ENCODE results near the gene CBX3. TPM values are rescaled to one million over a fixed set of nuclear protein-coding genes. Genes with fewer than 3 reads are reported as not detected.
A peak's percentile ranks its signal among the peaks of the same experiment; 100 is the strongest.

CBX3 gene
- total and polyA plus RNA-seq, 10 of the 15 experiments (the other 5 are each of a cell fraction or from before 2014, with no cell fraction given): 153 to 307 (median 225) TPM

- in situ Hi-C loops (cut with MboI) (no loop called here), intact Hi-C loops (cut with micrococcal nuclease; ENCODE audit: unreplicated experiment) (no loop called here)
- ATAC-seq (peak; percentile 44), DNase-seq (ENCODE audit: low read depth, low spot score) (no peak), FAIRE-seq (no peak)
- RAD21 ChIA-PET (ENCODE audit: unreplicated experiment): interaction anchor here (0.7 kb wide), 1 partner anchor 10 kb away, joined by 3 read pairs; no protein-coding TSS in a partner anchor
- Histone ChIP-seq H3K4me3 (no peak overlapping the region), H3K4me1 (ENCODE audit: control insufficient read depth, insufficient read depth, low read length) (peaks cover 8% of the 10 kb centered on the region; the same call in 1 of the 2 replicates), H3K9me3 (replicated peaks; ENCODE audit: control insufficient read depth, insufficient read depth, low read length) (no peaks in the 10 kb centered on the region), H3K27me3 (replicated peaks in 1 of 2; ENCODE audit: control insufficient read depth in 2 of 2, insufficient read depth in 2 of 2, low read length in 1 of 2) (no peaks in the 10 kb centered on the region), H3K27ac (ENCODE audit: control insufficient read depth, insufficient read depth) (no peak overlapping the region; the same call in 1 of the 2 replicates), H4K20me1 (ENCODE audit: control insufficient read depth, insufficient read depth) (no peaks in the 10 kb centered on the region; the same call in 1 of the 2 replicates), H3K4me2 (ENCODE audit: control insufficient read depth, insufficient read depth) (no peak overlapping the region), H2AFZ (ENCODE audit: control insufficient read depth, low read depth, low read length) (no peak overlapping the region), H3K36me3 (ENCODE audit: control insufficient read depth in 2 of 2, insufficient read depth in 2 of 2, low read length in 1 of 2) (peaks cover 3 to 13% of the 10 kb centered on the region in 2 experiments; a peak in 3 of 4 replicates), H3K79me2 (ENCODE audit: control insufficient read depth, insufficient read depth, low read length) (peaks cover 5% of the 10 kb centered on the region), H3K9ac (ENCODE audit: control insufficient read depth, insufficient read depth, low read length) (no peak overlapping the region)
- CTCF ChIA-PET: no interaction called here
- SMC1A ChIA-PET (ENCODE audit: uncharacterized antibody, unreplicated experiment): interaction anchor here (0.7 to 1.6 kb wide), 4 partner anchors 9 to 292 kb away, joined by 3 to 8 read pairs (median 4); no protein-coding TSS in a partner anchor
- BruUV-seq (replicated peaks): TSS peak; percentile 41
- WGBS (ENCODE audit: insufficient coverage, insufficient replicate concordance, low lambda C conversion rate, missing lambda C conversion rate): 57% methylated on average over 10 of the region's 10 CpGs
- TF ChIP-seq RCOR1 (conservative IDR thresholded peaks at IDR 0.05; ENCODE audit: low read depth, low read length): no peak
- peak; percentile 14; the same call in 1 of the 2 replicates for TF ChIP-seq POLR2A (IDR thresholded peaks at IDR 0.05; ENCODE audit: low read depth, low read length)
- peak; percentile 34; the same call in 1 of the 2 replicates for TF ChIP-seq CBFB (IDR thresholded peaks at IDR 0.05; ENCODE audit: low read depth)
- no peak for TF ChIP-seq ESRRA (IDR thresholded peaks at IDR 0.05; ENCODE audit: low read length)
- 0 out of 2 replicates have a peak, but pooled peaks have one; percentile 7 for TF ChIP-seq RUNX3 (IDR thresholded peaks at IDR 0.05; ENCODE audit: low read length)
- peak; percentile 33; the same call in 1 of the 2 replicates for TF ChIP-seq SMAD5 (IDR thresholded peaks at IDR 0.05; ENCODE audit: low read depth)
- peak; percentile 65 for TF ChIP-seq MTA3 (IDR thresholded peaks at IDR 0.05; ENCODE audit: borderline replicate concordance, low read length)
- TF ChIP-seq BCL11A (IDR thresholded peaks at IDR 0.05; ENCODE audit: low read depth, low read length): no peak
- TF ChIP-seq BACH1 (IDR thresholded peaks at IDR 0.05; ENCODE audit: borderline replicate concordance): peak; percentile 17; the same call in 1 of the 2 replicates
- peak; percentile 78; the same call in 1 of the 2 replicates for TF ChIP-seq ZBED1 (IDR thresholded peaks at IDR 0.05; ENCODE audit: borderline replicate concordance)
- peak; percentile 6; the same call in 1 of the 2 replicates for TF ChIP-seq POLR2AphosphoS5 (IDR thresholded peaks at IDR 0.05; ENCODE audit: low read length)
- TF ChIP-seq NFIC (IDR thresholded peaks at IDR 0.05; ENCODE audit: low read depth, low read length): 0 out of 2 replicates have a peak, but pooled peaks have one; percentile 3
- peak; percentile 15; the same call in 1 of the 2 replicates for TF ChIP-seq ATF2 (IDR thresholded peaks at IDR 0.05; ENCODE audit: low read length)
- TF ChIP-seq MLLT1 (IDR thresholded peaks at IDR 0.05): peak; percentile 37; the same call in 1 of the 2 replicates
- TF ChIP-seq CHD2 (IDR thresholded peaks at IDR 0.05; ENCODE audit: borderline replicate concordance, low read depth, low read length): no peak
- peak; percentile 25 for TF ChIP-seq BCL3 (IDR thresholded peaks at IDR 0.05; ENCODE audit: borderline replicate concordance, insufficient read depth, low read depth, low read length, poor library complexity, severe bottlenecking)
- TF ChIP-seq POLR2AphosphoS2 (IDR thresholded peaks at IDR 0.05; ENCODE audit: low read depth, low read length): peak; percentile 19
- POLR2A ChIA-PET: no interaction called here
Observed at GRCh38 chr7:26185131-26185843, 16.3 kb upstream of the CBX3 start.

All from GM12878 (cell line).